ENCODE results near the gene GBX2. TPM values are rescaled to one million over a fixed set of nuclear protein-coding genes. Genes with fewer than 3 reads are reported as not detected.

The GBX2 gene
- total and polyA plus RNA-seq, 2 donors: 0.02 TPM; not detected in 1

GRCh38 chr2:236209996-236210395 lies 41.8 kb upstream of the GBX2 start:
- no peak overlapping the region for H3K27ac ChIP-seq (ENCODE audit: low read depth in 1 of 2, low read length in 1 of 2)

GRCh38 chr2:236209535-236209934 lies 41.3 kb upstream of the GBX2 start:
- H3K9me3 ChIP-seq (ENCODE audit: control insufficient read depth in 2 of 2, insufficient read depth in 1 of 2, low read length in 1 of 2): no peaks in the 10 kb centered on the region
- no peak overlapping the region for H3K4me3 ChIP-seq (ENCODE audit: low read length in 2 of 2)
- 72% methylated on average over 6 of the region's 6 CpGs for WGBS
- no peaks in the 10 kb centered on the region for H3K4me1 ChIP-seq (ENCODE audit: control insufficient read depth in 2 of 2, insufficient read depth in 2 of 2, low read length in 2 of 2)
- no peak overlapping the region for H3K27ac ChIP-seq (ENCODE audit: low read depth in 1 of 2, low read length in 1 of 2)
- DNase-seq (ENCODE audit: low read depth in 6 of 9, low spot score in 9 of 9): no peak
- no peaks in the 10 kb centered on the region for H3K36me3 ChIP-seq (ENCODE audit: control insufficient read depth in 2 of 2, insufficient read depth in 2 of 2, low read length in 1 of 2)
- peaks cover 4 to 9% of the 10 kb centered on the region in 2 donors for H3K27me3 ChIP-seq (ENCODE audit: control insufficient read depth in 2 of 2, insufficient read depth in 1 of 2, low read length in 1 of 2)

More at GRCh38 chr2:236209996-236210395, 41.8 kb upstream of the GBX2 start:
- Histone ChIP-seq H3K27me3 (ENCODE audit: control insufficient read depth in 2 of 2, insufficient read depth in 1 of 2, low read length in 1 of 2) (peaks cover 5 to 9% of the 10 kb centered on the region in 2 donors), H3K4me1 (ENCODE audit: control insufficient read depth in 2 of 2, insufficient read depth in 2 of 2, low read length in 2 of 2) (no peaks in the 10 kb centered on the region), H3K9me3 (ENCODE audit: control insufficient read depth in 2 of 2, insufficient read depth in 1 of 2, low read length in 1 of 2) (no peaks in the 10 kb centered on the region), H3K36me3 (ENCODE audit: control insufficient read depth in 2 of 2, insufficient read depth in 2 of 2, low read length in 1 of 2) (no peaks in the 10 kb centered on the region), H3K4me3 (ENCODE audit: low read length in 2 of 2) (no peak overlapping the region)
- WGBS: 88% methylated on average over 5 of the region's 5 CpGs
- no peak for DNase-seq (ENCODE audit: low read depth in 6 of 9, low spot score in 9 of 9)

- no peaks in the 10 kb centered on the region for H3K9me3 ChIP-seq (ENCODE audit: control insufficient read depth in 2 of 2, insufficient read depth in 1 of 2, low read length in 1 of 2)
- 85% methylated on average over 28 of the region's 28 CpGs for WGBS
- no peak overlapping the region for H3K27ac ChIP-seq (ENCODE audit: low read depth in 1 of 2, low read length in 1 of 2)
- peaks cover 0 to 4% of the 10 kb centered on the region in 2 donors for H3K27me3 ChIP-seq (ENCODE audit: control insufficient read depth in 2 of 2, insufficient read depth in 1 of 2, low read length in 1 of 2)
- no peaks in the 10 kb centered on the region for H3K36me3 ChIP-seq (ENCODE audit: control insufficient read depth in 2 of 2, insufficient read depth in 2 of 2, low read length in 1 of 2)
- no peaks in the 10 kb centered on the region for H3K4me1 ChIP-seq (ENCODE audit: control insufficient read depth in 2 of 2, insufficient read depth in 2 of 2, low read length in 2 of 2)
- H3K4me3 ChIP-seq (ENCODE audit: low read length in 2 of 2): no peak overlapping the region
- no peak for DNase-seq (ENCODE audit: low read depth in 6 of 9, low spot score in 9 of 9)
Observed at GRCh38 chr2:236208019-236208926, 40.1 kb upstream of the GBX2 start.

- no peak for DNase-seq (ENCODE audit: low read depth in 6 of 9, low spot score in 9 of 9)
- Histone ChIP-seq H3K4me3 (ENCODE audit: low read length in 2 of 2) (no peak overlapping the region), H3K27ac (ENCODE audit: low read depth in 1 of 2, low read length in 1 of 2) (no peak overlapping the region), H3K9me3 (ENCODE audit: control insufficient read depth in 2 of 2, insufficient read depth in 1 of 2, low read length in 1 of 2) (no peaks in the 10 kb centered on the region), H3K36me3 (ENCODE audit: control insufficient read depth in 2 of 2, insufficient read depth in 2 of 2, low read length in 1 of 2) (no peaks in the 10 kb centered on the region), H3K4me1 (ENCODE audit: control insufficient read depth in 2 of 2, insufficient read depth in 2 of 2, low read length in 2 of 2) (no peaks in the 10 kb centered on the region), H3K27me3 (ENCODE audit: control insufficient read depth in 2 of 2, insufficient read depth in 1 of 2, low read length in 1 of 2) (peaks cover 0 to 4% of the 10 kb centered on the region in 2 donors)
- WGBS: 89% methylated on average over 11 of the region's 11 CpGs
Observed at GRCh38 chr2:236207472-236207871, 39.3 kb upstream of the GBX2 start.

GRCh38 chr2:236205867-236206645 lies 37.9 kb upstream of the GBX2 start:
- DNase-seq (ENCODE audit: low read depth in 6 of 9, low spot score in 9 of 9): no peak
- Histone ChIP-seq H3K9me3 (ENCODE audit: control insufficient read depth in 2 of 2, insufficient read depth in 1 of 2, low read length in 1 of 2) (no peaks in the 10 kb centered on the region), H3K4me1 (ENCODE audit: control insufficient read depth in 2 of 2, insufficient read depth in 2 of 2, low read length in 2 of 2) (no peaks in the 10 kb centered on the region), H3K27me3 (ENCODE audit: control insufficient read depth in 2 of 2, insufficient read depth in 1 of 2, low read length in 1 of 2) (peaks cover 0 to under 1% of the 10 kb centered on the region in 2 donors), H3K36me3 (ENCODE audit: control insufficient read depth in 2 of 2, insufficient read depth in 2 of 2, low read length in 1 of 2) (no peaks in the 10 kb centered on the region), H3K27ac (ENCODE audit: low read depth in 1 of 2, low read length in 1 of 2) (no peak overlapping the region), H3K4me3 (ENCODE audit: low read length in 2 of 2) (no peak overlapping the region)
- WGBS: 83% methylated on average over 2 of the region's 2 CpGs

- 96% methylated on average over 5 of the region's 5 CpGs for WGBS
- H3K9me3 ChIP-seq (ENCODE audit: control insufficient read depth in 2 of 2, insufficient read depth in 1 of 2, low read length in 1 of 2): no peaks in the 10 kb centered on the region
- no peak overlapping the region for H3K4me3 ChIP-seq (ENCODE audit: low read length in 2 of 2)
- no peak for DNase-seq (ENCODE audit: low read depth in 6 of 9, low spot score in 9 of 9)
- H3K27ac ChIP-seq (ENCODE audit: low read depth in 1 of 2, low read length in 1 of 2): no peak overlapping the region
- H3K27me3 ChIP-seq (ENCODE audit: control insufficient read depth in 2 of 2, insufficient read depth in 1 of 2, low read length in 1 of 2): peaks cover 0 to 2% of the 10 kb centered on the region in 2 donors
- no peaks in the 10 kb centered on the region for H3K36me3 ChIP-seq (ENCODE audit: control insufficient read depth in 2 of 2, insufficient read depth in 2 of 2, low read length in 1 of 2)
- no peaks in the 10 kb centered on the region for H3K4me1 ChIP-seq (ENCODE audit: control insufficient read depth in 2 of 2, insufficient read depth in 2 of 2, low read length in 2 of 2)
Observed at GRCh38 chr2:236204953-236205352, 36.8 kb upstream of the GBX2 start.

- Histone ChIP-seq H3K4me3 (ENCODE audit: low read length in 2 of 2) (no peak overlapping the region), H3K36me3 (ENCODE audit: control insufficient read depth in 2 of 2, insufficient read depth in 2 of 2, low read length in 1 of 2) (no peaks in the 10 kb centered on the region), H3K27ac (ENCODE audit: low read depth in 1 of 2, low read length in 1 of 2) (no peak overlapping the region), H3K9me3 (ENCODE audit: control insufficient read depth in 2 of 2, insufficient read depth in 1 of 2, low read length in 1 of 2) (no peaks in the 10 kb centered on the region), H3K4me1 (ENCODE audit: control insufficient read depth in 2 of 2, insufficient read depth in 2 of 2, low read length in 2 of 2) (no peaks in the 10 kb centered on the region), H3K27me3 (ENCODE audit: control insufficient read depth in 2 of 2, insufficient read depth in 1 of 2, low read length in 1 of 2) (peaks cover 0 to 2% of the 10 kb centered on the region in 2 donors)
- 71% methylated on average over 7 of the region's 7 CpGs for WGBS
- no peak for DNase-seq (ENCODE audit: low read depth in 6 of 9, low spot score in 9 of 9)
Observed at GRCh38 chr2:236200378-236200777, 32.2 kb upstream of the GBX2 start.

- Histone ChIP-seq H3K27me3 (ENCODE audit: control insufficient read depth in 2 of 2, insufficient read depth in 1 of 2, low read length in 1 of 2) (peaks cover 0 to 2% of the 10 kb centered on the region in 2 donors), H3K4me1 (ENCODE audit: control insufficient read depth in 2 of 2, insufficient read depth in 2 of 2, low read length in 2 of 2) (no peaks in the 10 kb centered on the region), H3K9me3 (ENCODE audit: control insufficient read depth in 2 of 2, insufficient read depth in 1 of 2, low read length in 1 of 2) (no peaks in the 10 kb centered on the region), H3K36me3 (ENCODE audit: control insufficient read depth in 2 of 2, insufficient read depth in 2 of 2, low read length in 1 of 2) (no peaks in the 10 kb centered on the region), H3K4me3 (ENCODE audit: low read length in 2 of 2) (no peak overlapping the region), H3K27ac (ENCODE audit: low read depth in 1 of 2, low read length in 1 of 2) (no peak overlapping the region)
- WGBS: 81% methylated on average over 7 of the region's 7 CpGs
- no peak for DNase-seq (ENCODE audit: low read depth in 6 of 9, low spot score in 9 of 9)
Observed at GRCh38 chr2:236196366-236196765, 28.2 kb upstream of the GBX2 start.

- DNase-seq (ENCODE audit: low read depth in 6 of 9, low spot score in 9 of 9): no peak
- Histone ChIP-seq H3K4me1 (ENCODE audit: control insufficient read depth in 2 of 2, insufficient read depth in 2 of 2, low read length in 2 of 2) (no peaks in the 10 kb centered on the region), H3K27ac (ENCODE audit: low read depth in 1 of 2, low read length in 1 of 2) (no peak overlapping the region), H3K27me3 (ENCODE audit: control insufficient read depth in 2 of 2, insufficient read depth in 1 of 2, low read length in 1 of 2) (peaks cover 0 to 2% of the 10 kb centered on the region in 2 donors), H3K36me3 (ENCODE audit: control insufficient read depth in 2 of 2, insufficient read depth in 2 of 2, low read length in 1 of 2) (no peaks in the 10 kb centered on the region), H3K4me3 (ENCODE audit: low read length in 2 of 2) (no peak overlapping the region), H3K9me3 (ENCODE audit: control insufficient read depth in 2 of 2, insufficient read depth in 1 of 2, low read length in 1 of 2) (no peaks in the 10 kb centered on the region)
- 85% methylated on average over 12 of the region's 12 CpGs for WGBS
Observed at GRCh38 chr2:236195726-236196125, 27.5 kb upstream of the GBX2 start.
